Colon (tissue), 2 donors: ENCODE data around the gene FGGY.

Source experiments
- FAIRE-seq: peaks from 2 replicates; lab custom pipeline; 2012; peaks lifted over from hg19 to GRCh38; lab: Jason Lieb, UNC
- donor health status: control.
- donor health status: control.

The FGGY gene

DNA sequence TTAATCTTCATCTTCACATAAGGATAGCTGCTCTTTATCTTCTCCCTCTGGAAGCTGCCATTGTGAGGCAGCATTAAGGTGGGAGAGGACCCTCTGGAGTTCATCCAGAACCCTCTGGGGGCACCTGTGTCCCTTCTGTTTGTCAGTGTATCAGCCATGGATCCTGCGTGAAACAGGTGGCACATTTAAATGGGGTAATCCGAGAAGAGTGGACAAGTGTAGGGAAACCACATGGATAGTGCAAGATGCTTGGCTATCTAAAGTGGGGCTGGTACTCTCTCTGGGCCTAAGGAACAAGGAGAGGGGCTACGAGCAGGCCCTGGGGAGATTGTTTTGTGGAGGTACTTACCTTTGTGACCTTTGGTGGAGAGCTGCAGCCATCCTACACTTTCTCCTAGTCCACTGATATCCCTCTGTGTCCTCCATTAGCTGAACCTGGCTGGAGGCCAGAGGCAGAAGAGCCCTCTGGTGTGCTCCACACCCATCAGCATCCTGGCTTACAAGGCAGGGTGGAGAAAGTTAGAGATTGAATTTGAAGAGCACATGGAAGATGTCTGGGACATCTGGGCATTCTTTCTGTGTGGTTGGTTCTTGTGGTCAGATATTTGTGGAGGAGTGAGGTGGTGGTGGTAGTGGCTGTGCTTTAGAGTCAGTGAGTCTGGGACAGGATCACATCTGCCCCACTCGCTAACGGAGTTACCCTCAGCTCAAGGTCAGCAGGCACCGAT is 117.7 kb downstream of the FGGY start:
- no peak for FAIRE-seq

- FAIRE-seq: no peak
Observed at GRCh38 chr1:59415286-59415850, 118.5 kb downstream of the FGGY start.

- FAIRE-seq: no peak
Observed at GRCh38 chr1:59415881-59416280, 119.0 kb downstream of the FGGY start.

GRCh38 chr1:59417406-59417805 is 120.5 kb downstream of the FGGY start:
- FAIRE-seq: no peak

- FAIRE-seq: no peak
Observed at GRCh38 chr1:59418363-59419144, 121.7 kb downstream of the FGGY start.

DNA sequence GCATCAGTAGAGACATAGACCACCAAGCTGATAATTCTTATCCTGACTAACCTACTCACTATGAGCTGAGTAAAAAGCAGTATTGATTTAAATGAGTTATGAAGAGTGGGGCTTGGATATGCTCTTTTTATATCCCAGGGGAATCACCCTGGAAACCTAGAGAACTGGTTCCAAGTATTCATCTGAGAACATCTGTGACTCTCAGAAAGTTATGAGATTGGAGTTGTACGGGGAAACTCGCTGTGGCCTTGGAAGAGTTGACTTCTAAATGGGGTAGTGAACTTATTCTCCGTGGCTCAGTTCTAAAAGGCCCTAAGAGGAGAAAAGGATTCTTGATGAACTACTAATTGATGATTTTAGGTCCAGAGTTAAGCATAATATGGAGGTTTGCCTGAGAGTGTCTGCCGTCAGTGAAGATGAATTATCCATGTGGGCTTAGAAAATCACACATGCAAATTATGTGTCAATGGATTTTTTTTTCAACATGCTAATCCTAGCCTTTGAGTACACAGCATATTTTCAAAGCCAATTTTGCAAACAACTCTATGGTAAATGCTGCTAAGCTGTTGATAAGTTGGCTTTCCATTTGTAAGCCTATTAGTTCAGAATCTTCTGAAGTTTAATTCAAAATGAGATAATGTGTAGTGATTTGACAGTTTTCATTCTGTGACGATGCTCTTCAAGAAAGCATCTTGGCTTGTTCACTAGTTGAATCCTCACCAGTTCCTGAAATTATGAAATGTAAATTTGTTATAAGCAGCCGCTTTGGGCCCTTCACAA is 122.7 kb downstream of the FGGY start:
- FAIRE-seq: no peak

DNA sequence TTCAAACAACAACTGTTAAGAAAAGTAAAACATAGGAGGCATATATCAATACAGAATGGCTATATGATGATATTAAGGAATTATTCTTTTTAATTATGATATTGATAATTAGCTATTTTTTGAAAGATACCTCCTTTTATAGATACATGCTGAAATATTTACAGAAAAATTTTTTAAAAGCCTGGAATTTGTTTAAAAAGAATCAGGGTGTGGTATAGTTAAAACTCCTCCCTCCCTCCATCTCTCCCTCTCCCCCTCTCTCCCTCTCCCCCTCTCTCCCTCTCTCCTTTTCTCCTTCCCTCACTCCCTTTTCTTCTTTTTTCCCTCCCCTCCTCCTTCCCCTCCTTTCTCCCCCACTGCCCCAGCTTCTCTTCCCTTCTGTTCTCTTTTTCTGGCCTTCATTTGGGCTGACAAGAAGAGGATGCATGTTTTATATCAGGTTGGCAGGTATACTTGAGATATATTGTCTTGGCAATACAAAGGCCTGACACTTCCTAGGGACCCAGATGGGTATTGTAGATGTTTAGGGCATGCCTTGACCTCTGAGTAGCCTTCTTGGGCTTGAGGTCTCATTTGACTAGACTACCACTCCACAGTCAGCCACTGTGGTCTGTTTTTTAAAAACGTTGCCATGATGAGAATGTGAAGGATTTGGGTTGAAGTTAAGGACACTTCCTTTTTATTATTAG is 124.5 kb downstream of the FGGY start:
- FAIRE-seq: no peak

DNA sequence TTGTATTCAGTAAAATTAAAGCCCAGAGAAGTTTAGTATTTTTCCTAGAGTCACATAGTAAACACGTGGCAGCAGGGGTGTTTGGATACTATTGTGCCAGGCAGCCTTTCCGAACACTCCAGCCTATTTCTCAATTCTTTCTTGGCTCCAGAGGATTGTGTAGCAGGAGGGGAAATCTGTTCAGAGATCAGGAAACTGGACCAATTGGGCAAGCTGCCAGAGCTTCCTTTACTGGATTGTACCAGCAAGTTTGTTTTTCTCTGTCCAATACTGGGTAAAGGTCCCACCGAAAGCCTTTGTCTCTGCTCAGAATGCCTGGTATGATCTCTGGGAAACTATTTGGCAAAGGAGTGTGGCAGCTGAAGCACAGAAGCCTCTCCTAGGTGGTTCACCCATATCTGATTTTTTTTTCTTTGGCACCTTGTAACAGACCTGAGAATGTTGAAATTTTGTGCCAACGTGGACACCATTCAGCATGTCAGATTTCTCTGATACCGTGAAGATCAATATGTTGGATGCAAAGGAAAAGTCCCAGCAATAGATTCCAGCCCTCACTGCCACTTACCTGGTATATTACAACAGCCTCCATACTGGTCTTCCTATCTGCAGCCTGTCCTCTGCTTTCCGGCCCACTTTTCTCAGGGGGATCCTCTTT is 126.2 kb downstream of the FGGY start:
- no peak for FAIRE-seq

GRCh38 chr1:59427155-59427554 is 130.3 kb downstream of the FGGY start:
- FAIRE-seq: no peak

DNA sequence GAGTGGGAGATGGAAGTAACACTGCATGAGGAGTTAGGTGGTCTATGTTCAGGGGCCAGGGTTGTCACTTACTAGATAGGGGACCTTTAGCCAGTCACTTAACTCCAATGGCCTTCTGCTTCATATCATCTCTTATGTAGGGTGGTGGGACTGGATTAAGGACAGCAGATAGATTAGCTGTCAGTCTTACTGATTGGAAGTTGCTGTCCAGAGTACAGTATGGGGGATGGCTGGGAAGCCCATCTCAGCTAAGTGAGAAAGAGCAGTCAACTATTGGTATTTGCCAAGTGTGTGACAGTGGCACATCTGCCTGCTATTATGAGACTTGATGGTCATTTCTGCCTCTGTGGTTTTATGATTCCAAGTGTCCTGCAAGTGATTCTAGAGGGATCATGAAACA is 130.9 kb downstream of the FGGY start:
- no peak for FAIRE-seq

DNA sequence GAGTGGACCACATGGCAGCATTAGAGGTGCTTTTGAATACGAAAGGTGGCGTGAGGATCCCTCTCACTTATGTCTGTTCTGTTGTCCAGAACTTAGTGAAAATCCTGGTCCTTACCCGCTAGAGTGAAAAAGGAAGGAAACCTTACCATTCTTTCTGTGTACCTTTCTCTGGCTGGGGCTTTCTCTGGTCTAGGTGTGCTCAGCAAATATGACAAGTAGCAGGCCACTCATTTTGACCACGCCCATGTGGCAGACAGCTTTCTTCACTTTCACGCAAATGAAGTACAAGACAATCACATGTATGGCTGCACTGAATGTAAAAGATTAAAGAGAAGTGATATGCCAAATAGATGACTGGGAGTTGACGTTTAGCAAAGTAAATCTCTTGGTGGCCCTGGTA is 131.9 kb downstream of the FGGY start:
- FAIRE-seq: no peak

DNA sequence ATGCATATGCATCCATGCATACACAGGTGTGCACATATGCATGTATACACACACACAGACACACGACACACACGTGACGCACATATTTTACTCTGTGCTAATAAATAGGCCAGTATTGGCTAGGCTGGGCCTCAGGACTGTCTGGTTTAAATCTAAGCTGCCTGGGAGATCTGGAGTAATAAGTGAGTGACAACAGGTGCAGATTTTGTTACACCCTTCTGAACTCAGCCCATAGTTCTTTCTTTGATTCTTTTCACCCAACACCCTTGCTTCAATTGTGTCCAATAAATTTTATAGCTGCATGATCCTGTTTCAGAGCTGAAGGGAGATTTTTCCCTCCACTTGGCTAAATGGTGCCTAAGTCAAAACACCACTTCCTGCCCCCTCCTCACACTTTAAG is 132.8 kb downstream of the FGGY start:
- FAIRE-seq: no peak

DNA sequence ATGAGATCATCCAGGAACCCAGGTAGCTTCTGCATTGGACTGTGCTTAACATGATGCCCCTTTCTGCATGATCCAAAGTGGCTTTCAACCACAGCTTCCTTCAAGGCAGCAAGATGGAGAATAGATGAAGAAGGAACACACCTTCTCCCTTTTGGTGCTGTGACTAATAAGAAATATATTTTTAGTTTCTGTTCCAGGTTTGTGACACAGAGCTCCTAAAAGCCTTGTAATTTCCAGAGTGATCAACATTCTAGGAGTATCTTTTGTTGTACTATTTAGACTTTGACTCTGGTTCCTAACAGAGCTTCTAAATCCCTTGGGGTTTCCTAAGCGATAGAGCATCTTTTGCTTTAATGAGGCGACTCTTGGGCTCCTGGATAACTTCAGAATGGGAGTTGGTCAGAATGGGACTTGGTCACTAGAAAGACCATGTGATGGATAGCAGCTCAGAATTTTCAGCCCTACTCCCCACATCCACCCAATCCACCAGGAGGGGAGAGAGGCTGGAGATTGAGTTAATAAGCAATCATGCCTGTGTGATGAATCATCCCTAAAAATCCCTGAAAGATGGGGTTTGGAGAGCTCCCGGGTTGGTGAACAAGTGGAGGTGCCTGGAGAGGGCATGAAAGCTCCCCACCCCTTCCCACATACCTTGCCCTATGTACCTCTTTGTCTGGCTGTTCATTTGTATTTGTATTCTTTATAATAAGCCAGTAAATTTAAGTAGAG is 134.8 kb downstream of the FGGY start:
- no peak for FAIRE-seq

DNA sequence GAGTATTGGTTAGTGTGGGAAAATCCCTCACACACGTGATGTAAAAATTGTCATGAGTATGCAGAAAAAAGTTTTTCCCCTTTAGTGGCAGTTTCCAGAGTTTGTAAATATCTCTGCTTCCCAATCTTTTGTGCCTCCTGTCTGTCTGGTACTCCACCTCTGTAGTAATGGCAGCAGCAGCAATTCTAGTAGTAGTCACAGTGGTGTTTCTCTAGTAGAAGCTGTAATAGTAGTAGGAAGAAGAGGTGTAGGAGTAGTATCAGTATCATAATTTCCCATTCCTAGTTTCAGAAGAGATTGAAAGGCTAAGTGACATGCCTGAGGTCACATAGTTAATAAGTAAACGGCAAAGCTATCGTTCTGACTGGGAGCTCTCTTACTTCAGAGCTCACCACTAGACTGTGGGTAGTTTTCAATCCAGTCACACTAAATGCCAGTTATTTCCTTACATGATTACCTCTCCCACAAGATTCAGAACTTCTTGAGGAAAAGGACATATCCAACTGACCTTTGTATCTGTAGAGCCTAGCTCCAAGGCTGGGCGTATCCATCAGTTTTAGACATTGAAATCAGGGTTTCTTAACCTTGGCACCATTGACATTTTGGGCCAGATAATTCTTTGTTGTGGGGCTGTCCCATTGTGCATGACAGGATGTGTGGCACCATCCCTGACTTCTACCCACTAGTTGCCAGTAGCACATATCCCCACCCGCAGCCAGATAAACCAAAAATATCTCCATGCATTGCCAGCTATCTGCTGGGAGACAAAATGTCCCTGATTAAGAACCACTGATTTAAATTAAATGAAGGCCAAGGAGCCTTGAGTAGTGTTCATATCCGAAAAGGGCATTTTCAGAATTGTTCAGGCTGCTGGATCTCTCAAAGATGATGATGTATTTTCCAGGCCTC is 135.9 kb downstream of the FGGY start:
- no peak for FAIRE-seq

DNA sequence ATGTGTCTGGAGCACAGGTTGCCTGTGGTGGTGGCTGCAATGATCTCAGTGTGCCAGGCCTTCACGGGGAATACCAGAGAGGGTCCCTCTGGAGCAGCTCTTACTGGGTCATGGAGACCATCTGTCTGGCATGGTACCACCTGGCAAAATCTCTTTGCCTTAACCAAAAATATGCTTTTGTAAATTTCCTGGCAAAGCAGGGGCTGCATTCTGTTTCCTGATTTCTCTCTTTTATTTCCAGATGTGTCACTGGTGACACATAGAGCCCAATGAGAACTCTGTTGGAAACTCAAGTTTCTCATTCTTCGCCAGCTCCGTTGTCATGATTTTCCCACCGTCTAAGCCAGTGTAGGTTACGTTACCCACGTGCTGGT is 136.5 kb downstream of the FGGY start:
- no peak for FAIRE-seq

- no peak for FAIRE-seq
Observed at GRCh38 chr1:59434336-59434735, 137.4 kb downstream of the FGGY start.

DNA sequence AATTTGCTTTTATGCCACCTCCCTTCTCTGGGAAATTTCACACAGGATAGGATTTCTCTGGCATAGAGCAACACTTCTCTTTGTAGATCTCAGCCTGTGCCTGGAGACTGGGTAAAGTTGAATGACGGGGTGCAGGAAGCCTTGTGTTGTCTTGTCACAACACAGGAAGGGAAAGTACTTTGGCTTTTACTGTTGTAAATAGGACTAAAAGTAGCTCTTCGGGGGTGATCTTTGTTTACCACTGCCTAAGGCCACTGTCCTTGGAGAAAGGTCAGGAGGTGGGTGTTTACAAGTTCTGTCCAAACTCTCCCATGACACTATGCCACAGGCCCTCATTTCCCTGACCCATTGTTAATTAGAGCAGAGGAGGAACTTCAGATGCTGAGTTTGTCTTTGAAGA is 139.7 kb downstream of the FGGY start:
- no peak for FAIRE-seq

GRCh38 chr1:59438058-59438560 is 141.2 kb downstream of the FGGY start:
- no peak for FAIRE-seq

GRCh38 chr1:59442492-59442891 is 145.6 kb downstream of the FGGY start:
- no peak for FAIRE-seq

DNA sequence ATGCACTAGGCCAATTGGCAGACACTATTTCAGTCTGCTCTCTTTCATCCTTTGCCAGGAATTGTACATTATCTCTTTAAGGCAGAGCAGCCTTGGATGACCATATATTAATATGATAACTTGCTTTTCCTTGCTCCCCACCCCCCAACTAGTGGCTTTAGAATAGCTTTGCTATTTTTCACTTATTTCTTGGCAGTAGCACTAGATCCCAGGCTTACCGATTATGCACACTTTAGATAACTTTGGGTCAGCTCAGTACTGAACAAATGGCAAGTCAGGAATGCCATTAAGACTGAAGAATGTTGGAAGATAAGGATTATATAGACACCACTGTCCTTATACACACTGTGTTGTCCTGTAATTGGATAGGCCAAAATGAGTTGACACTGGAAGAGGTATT is 146.4 kb downstream of the FGGY start:
- no peak for FAIRE-seq
